OCI-LY3 (cell line): Measurements from ENCODE around the gene TTC9C.

ENCODE experiments used
- H2AFZ ChIP-seq: fragments of 200-600, 300-600 bp; shearing (Covaris generic); 2 replicates; pipeline ENCODE4 v1.6.0; 2014; ENCODE audit warnings: antibody characterized with exemption, low read depth, low read length
- H3K27ac ChIP-seq: fragments of 200-600, 300-600 bp; sonication (generic); 2 replicates; pipeline ENCODE4 v1.5.1; 2014; ENCODE audit warnings: mild to moderate bottlenecking, low read length, moderate library complexity, mixed read lengths
- H3K27me3 ChIP-seq: fragments of 200-600, 300-600 bp; sonication (generic); 2 replicates; pipeline ENCODE4 v1.6.1; 2014; ENCODE audit warnings: low read depth, low read length, mixed read lengths
- H3K36me3 ChIP-seq: fragments of 200-600, 300-600 bp; sonication (generic); replicated peaks from 2 replicates; pipeline ENCODE3; 2014; ENCODE audit warnings: low read depth, low read length, mixed read lengths
- H3K4me1 ChIP-seq: fragments of 300-600, 200-600 bp; sonication (generic); 2 replicates; pipeline ENCODE4 v1.6.1; 2014; ENCODE audit warnings: low read length, mixed read lengths
- H3K4me2 ChIP-seq: fragments of 200-600, 300-600 bp; sonication (generic); 2 replicates; pipeline ENCODE4 v1.6.1; 2014; ENCODE audit warnings: low read length, mixed read lengths
- H3K4me3 ChIP-seq: fragments of 300-600, 200-600 bp; sonication (generic); 2 replicates; pipeline ENCODE4 v1.5.1; 2014; ENCODE audit warnings: antibody characterized with exemption, mild to moderate bottlenecking, low read length, moderate library complexity
- H3K79me2 ChIP-seq: fragments of 300-600, 200-600 bp; shearing (Covaris generic); 2 replicates; pipeline ENCODE4 v1.6.1; 2014; ENCODE audit warnings: mild to moderate bottlenecking, low read length, mixed read lengths
- H3K9ac ChIP-seq: fragments of 300-600, 200-600 bp; shearing (Covaris generic); 2 replicates; pipeline ENCODE4 v1.6.0; 2014; ENCODE audit warnings: mild to moderate bottlenecking, low read length, moderate library complexity
- H3K9me3 ChIP-seq: fragments of 200-600, 300-600 bp; shearing (Covaris generic); 2 replicates; pipeline ENCODE4 v1.6.1; 2014; ENCODE audit warnings: low read length, mixed read lengths; ENCODE audit not compliant: insufficient read depth
- H4K20me1 ChIP-seq: fragments of 200-600, 300-600 bp; sonication (generic); 2 replicates; pipeline ENCODE4 v1.6.1; 2016; ENCODE audit warnings: low read length, mixed read lengths; ENCODE audit not compliant: insufficient read depth
- CTCF ChIP-seq: fragments of 200-600, 300-600 bp; sonication (generic); IDR thresholded peaks from 2 replicates; pipeline ENCODE4 v1.5.1; 2014; ENCODE audit warnings: antibody characterized with exemption, low read length, low read depth
- EZH2phosphoT487 ChIP-seq: fragments of 200-600 bp; shearing (Covaris generic); IDR thresholded peaks from 2 replicates; pipeline ENCODE4 v1.6.1; 2018; ENCODE audit warnings: antibody characterized with exemption, mixed run types, low read depth

The TTC9C gene

GRCh38 chr11:62705880-62706849 is 22.1 kb upstream of the TTC9C start:
- peaks cover 38% of the 10 kb centered on the region for H3K4me1 ChIP-seq
- 0 out of 2 replicates have a peak overlapping the region, but pooled peaks have one; percentile 17 for H2AFZ ChIP-seq
- peak overlapping the region; percentile 76 for H3K9ac ChIP-seq
- no peak for TF ChIP-seq CTCF
- TF ChIP-seq EZH2phosphoT487: no peak
- H3K36me3 ChIP-seq: peaks cover 52% of the 10 kb centered on the region
- no peaks in the 10 kb centered on the region for H3K9me3 ChIP-seq
- H3K4me2 ChIP-seq: peak overlapping the region; percentile 99
- H3K27me3 ChIP-seq: no peaks in the 10 kb centered on the region
- H3K4me3 ChIP-seq: peak overlapping the region; percentile 84
- no peaks in the 10 kb centered on the region for H4K20me1 ChIP-seq
- H3K79me2 ChIP-seq: peaks cover 10% of the 10 kb centered on the region
- H3K27ac ChIP-seq: peak overlapping the region; percentile 40

GRCh38 chr11:62706850-62707247 is 21.4 kb upstream of the TTC9C start:
- Histone ChIP-seq H4K20me1 (no peaks in the 10 kb centered on the region), H3K9ac (no peak overlapping the region), H3K27me3 (no peaks in the 10 kb centered on the region), H3K27ac (no peak overlapping the region), H3K36me3 (peaks cover 51% of the 10 kb centered on the region), H3K9me3 (no peaks in the 10 kb centered on the region), H3K4me2 (peak overlapping the region; percentile 67), H2AFZ (no peak overlapping the region), H3K79me2 (peaks cover 10% of the 10 kb centered on the region), H3K4me3 (no peak overlapping the region), H3K4me1 (peaks cover 37% of the 10 kb centered on the region)
- TF ChIP-seq CTCF: no peak
- no peak for TF ChIP-seq EZH2phosphoT487

- Histone ChIP-seq H3K4me2 (peak within 1 kb of the TSS; percentile 89), H3K79me2 (peaks cover 10% of the 10 kb centered on the region), H3K4me3 (peak within 1 kb of the TSS; percentile 84), H3K4me1 (peaks cover 32% of the 10 kb centered on the region), H2AFZ (no peak within 1 kb of the TSS), H3K27me3 (no peaks in the 10 kb centered on the region), H3K9ac (no peak within 1 kb of the TSS), H3K36me3 (peaks cover 50% of the 10 kb centered on the region), H4K20me1 (no peaks in the 10 kb centered on the region), H3K9me3 (no peaks in the 10 kb centered on the region), H3K27ac (no peak within 1 kb of the TSS; the same call in 1 of the 2 replicates)
- TF ChIP-seq EZH2phosphoT487 (no peak), CTCF (no peak)
These were observed 20.9 kb upstream of the TTC9C start, which contains the start of the genes BSCL2 and GNG3 for GRCh38 chr11:62707277-62707861. TSS of gene BSCL2 (minus strand) at chr11:62707424. CDS start at chr11:62707195, 229 bp downstream. TSS of gene GNG3 (plus strand) at chr11:62707676. CDS start at chr11:62708296, 620 bp downstream.

- no peaks in the 10 kb centered on the region for H3K9me3 ChIP-seq
- peaks cover 28% of the 10 kb centered on the region for H3K4me1 ChIP-seq
- H3K4me3 ChIP-seq: peak overlapping the region; percentile 81
- H3K4me2 ChIP-seq: peak overlapping the region; percentile 89
- H3K36me3 ChIP-seq: peaks cover 57% of the 10 kb centered on the region
- peak overlapping the region; percentile 80; the same call in 1 of the 2 replicates for H3K9ac ChIP-seq
- no peak overlapping the region for H2AFZ ChIP-seq
- no peaks in the 10 kb centered on the region for H3K27me3 ChIP-seq
- H3K79me2 ChIP-seq: peaks cover 12% of the 10 kb centered on the region
- no peaks in the 10 kb centered on the region for H4K20me1 ChIP-seq
- TF ChIP-seq EZH2phosphoT487 (no peak), CTCF (no peak)
- peak overlapping the region; percentile 84 for H3K27ac ChIP-seq
These were observed 19.9 kb upstream of the TTC9C start for GRCh38 chr11:62708392-62708791.
